ENCODE data around the gene EIF2S2.

DNA sequence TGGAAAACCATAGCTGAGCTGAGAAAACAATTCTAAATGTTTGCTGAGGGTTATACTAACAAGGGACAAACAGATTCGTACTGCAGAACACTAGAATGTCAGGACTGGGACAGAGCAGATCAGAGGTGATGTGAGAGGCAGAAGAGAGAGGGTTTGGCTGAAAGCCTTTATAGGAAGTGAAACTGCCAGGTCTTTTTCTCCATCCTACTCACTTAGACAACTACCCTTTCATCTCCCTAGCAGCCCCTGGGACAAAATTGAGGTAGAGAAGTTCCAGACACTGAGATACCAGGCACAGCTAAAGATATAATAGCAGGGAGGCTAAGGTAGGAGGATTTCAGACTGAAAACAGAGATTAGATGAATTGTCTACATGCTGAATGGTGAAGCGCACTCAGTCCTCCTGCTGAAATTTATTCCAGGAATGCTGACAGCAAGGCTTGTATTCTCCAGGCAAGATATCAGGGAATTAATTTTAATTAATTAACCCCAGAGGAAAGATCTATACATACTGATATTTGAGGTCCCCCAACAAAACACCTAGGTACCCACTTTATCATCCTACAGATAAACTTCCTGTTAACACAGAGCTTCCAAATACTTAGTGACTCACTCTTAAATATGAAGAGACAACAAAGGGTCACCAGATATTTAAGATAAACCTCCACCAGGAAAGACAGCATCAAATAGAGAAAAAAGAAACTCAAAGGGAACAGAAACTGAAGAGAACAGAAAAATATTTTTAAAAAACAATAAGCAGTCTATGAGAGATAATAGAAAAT is 12.6 kb upstream of the EIF2S2 start:
- TF ChIP-seq, protein P1, sequence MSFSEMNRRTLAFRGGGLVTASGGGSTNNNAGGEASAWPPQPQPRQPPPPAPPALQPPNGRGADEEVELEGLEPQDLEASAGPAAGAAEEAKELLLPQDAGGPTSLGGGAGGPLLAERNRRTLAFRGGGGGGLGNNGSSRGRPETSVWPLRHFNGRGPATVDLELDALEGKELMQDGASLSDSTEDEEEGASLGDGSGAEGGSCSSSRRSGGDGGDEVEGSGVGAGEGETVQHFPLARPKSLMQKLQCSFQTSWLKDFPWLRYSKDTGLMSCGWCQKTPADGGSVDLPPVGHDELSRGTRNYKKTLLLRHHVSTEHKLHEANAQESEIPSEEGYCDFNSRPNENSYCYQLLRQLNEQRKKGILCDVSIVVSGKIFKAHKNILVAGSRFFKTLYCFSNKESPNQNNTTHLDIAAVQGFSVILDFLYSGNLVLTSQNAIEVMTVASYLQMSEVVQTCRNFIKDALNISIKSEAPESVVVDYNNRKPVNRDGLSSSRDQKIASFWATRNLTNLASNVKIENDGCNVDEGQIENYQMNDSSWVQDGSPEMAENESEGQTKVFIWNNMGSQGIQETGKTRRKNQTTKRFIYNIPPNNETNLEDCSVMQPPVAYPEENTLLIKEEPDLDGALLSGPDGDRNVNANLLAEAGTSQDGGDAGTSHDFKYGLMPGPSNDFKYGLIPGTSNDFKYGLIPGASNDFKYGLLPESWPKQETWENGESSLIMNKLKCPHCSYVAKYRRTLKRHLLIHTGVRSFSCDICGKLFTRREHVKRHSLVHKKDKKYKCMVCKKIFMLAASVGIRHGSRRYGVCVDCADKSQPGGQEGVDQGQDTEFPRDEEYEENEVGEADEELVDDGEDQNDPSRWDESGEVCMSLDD (tag by site-specific recombination; IDR thresholded peaks at IDR 0.05), result no peak
- TF ChIP-seq PATZ1 (tag by site-specific recombination; IDR thresholded peaks at IDR 0.05), result no peak
- TF ChIP-seq ZNF146 (tag by site-specific recombination; IDR thresholded peaks at IDR 0.05), result no peak
- TF ChIP-seq ZNF596 (tag by site-specific recombination; IDR thresholded peaks at IDR 0.05), result no peak
- TF ChIP-seq CTCF (tag by site-specific recombination; IDR thresholded peaks at IDR 0.05), result no peak
- TF ChIP-seq, protein P2, sequence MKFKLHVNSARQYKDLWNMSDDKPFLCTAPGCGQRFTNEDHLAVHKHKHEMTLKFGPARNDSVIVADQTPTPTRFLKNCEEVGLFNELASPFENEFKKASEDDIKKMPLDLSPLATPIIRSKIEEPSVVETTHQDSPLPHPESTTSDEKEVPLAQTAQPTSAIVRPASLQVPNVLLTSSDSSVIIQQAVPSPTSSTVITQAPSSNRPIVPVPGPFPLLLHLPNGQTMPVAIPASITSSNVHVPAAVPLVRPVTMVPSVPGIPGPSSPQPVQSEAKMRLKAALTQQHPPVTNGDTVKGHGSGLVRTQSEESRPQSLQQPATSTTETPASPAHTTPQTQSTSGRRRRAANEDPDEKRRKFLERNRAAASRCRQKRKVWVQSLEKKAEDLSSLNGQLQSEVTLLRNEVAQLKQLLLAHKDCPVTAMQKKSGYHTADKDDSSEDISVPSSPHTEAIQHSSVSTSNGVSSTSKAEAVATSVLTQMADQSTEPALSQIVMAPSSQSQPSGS (tag by site-specific recombination; IDR thresholded peaks at IDR 0.05; ENCODE audit: low read depth), result no peak
- no peak for TF ChIP-seq KLF7 (tag by site-specific recombination; IDR thresholded peaks at IDR 0.05; ENCODE audit: borderline replicate concordance)
- TF ChIP-seq ZNF768 (tag by site-specific recombination; IDR thresholded peaks at IDR 0.05), result no peak
- TF ChIP-seq ZNF302 (tag by site-specific recombination; IDR thresholded peaks at IDR 0.05; ENCODE audit: low read depth), result no peak
- no peak for TF ChIP-seq SP2 (tag by site-specific recombination; IDR thresholded peaks at IDR 0.05)

Measured in HEK293 (cell line).